ENCODE results near the gene CEP19.

- TF ChIP-seq CTCF (tag by site-specific recombination; IDR thresholded peaks at IDR 0.05): no peak
- peak; percentile 70; the same call in 1 of the 2 replicates for TF ChIP-seq ZNF660 (tag by site-specific recombination; IDR thresholded peaks at IDR 0.05)
- TF ChIP-seq EGR2 (tag by site-specific recombination; IDR thresholded peaks at IDR 0.05; ENCODE audit: low read depth): no peak
- TF ChIP-seq GLI4 (tag by site-specific recombination; IDR thresholded peaks at IDR 0.05): no peak
- no peak for TF ChIP-seq ZNF701 (tag by site-specific recombination; IDR thresholded peaks at IDR 0.05)
- no peak for TF ChIP-seq ZNF549 (tag by site-specific recombination; IDR thresholded peaks at IDR 0.05)
- TF ChIP-seq KLF16 (tag by site-specific recombination; IDR thresholded peaks at IDR 0.05): no peak
- TF ChIP-seq PRDM10 (tag by site-specific recombination; IDR thresholded peaks at IDR 0.05): 0 out of 2 replicates have a peak, but pooled peaks have one; percentile 18
- no peak for TF ChIP-seq TCF7L2 (IDR thresholded peaks at IDR 0.05; ENCODE audit: borderline replicate concordance, low read depth, low read length)
- no peak for TF ChIP-seq ZNF76 (tag by site-specific recombination; IDR thresholded peaks at IDR 0.05; ENCODE audit: borderline replicate concordance, low read depth)
- no peak for TF ChIP-seq YY1 (tag by site-specific recombination; IDR thresholded peaks at IDR 0.05)
- TF ChIP-seq ZNF266 (tag by site-specific recombination; IDR thresholded peaks at IDR 0.05; ENCODE audit: low read depth): no peak
These were observed 45.8 kb downstream of the CEP19 start for GRCh38 chr3:196666001-196666867.

Measured in HEK293 (cell line).